Body of pancreas (tissue), 4 donors: ENCODE results near the gene CIAO2B. TPM values are rescaled to one million over a fixed set of nuclear protein-coding genes. Genes with fewer than 3 reads are reported as not detected.

Experiments
- ATAC-seq: fragments of 150-250 bp; one replicate; pipeline ENCODE4 v1.9.1; 2016
- DNase-seq, 4 donors: peaks; one replicate each; pipeline ENCODE4 v3.0.0-alpha.2; 2019
- H3K27ac ChIP-seq, 4 donors: fragments of 200-600 bp; sonication (generic); 1 replicate in 3 of 4; 2 replicates in 1 of 4; pipeline versions ENCODE4 v1.5.1 to v1.6.1; 2016 to 2019; ENCODE audit warnings: mild to moderate bottlenecking in 1 of 4, mixed read lengths in 1 of 4, moderate library complexity in 1 of 4
- H3K27me3 ChIP-seq, 2 donors: fragments of 200-600 bp; sonication (generic); one replicate each; pipeline ENCODE4 v1.6.0; 2016; ENCODE audit warnings: mild to moderate bottlenecking in 1 of 2
- H3K36me3 ChIP-seq, 2 donors: fragments of 200-600 bp; sonication (generic); replicated peaks in 1 of 2; 2 replicates each; pipeline ENCODE4 v1.5.1; 2016; ENCODE audit warnings: low read depth in 2 of 2; ENCODE audit not compliant: insufficient read depth in 1 of 2
- H3K4me1 ChIP-seq: fragments of 200-600 bp; sonication (generic); one replicate; pipeline ENCODE4 v1.6.0; 2016
- H3K4me3 ChIP-seq, 2 donors: fragments of 200-600 bp; sonication (generic); 1 replicate in 1 of 2; 2 replicates in 1 of 2; pipeline ENCODE4 v1.5.1; 2016 to 2019
- H3K9me3 ChIP-seq, 3 donors: fragments of 200-600 bp; sonication (generic); 1 replicate in 2 of 3; 2 replicates in 1 of 3; pipeline ENCODE4 v1.5.1; 2016
- CTCF ChIP-seq, 7 experiments: fragments of 450-650 bp in 4 of 7; fragments of 200-600 bp in 3 of 7; sonication (generic) in 3 of 7; IDR thresholded peaks; one replicate each; pipeline ENCODE4 v1.5.1; 2016 to 2019; ENCODE audit warnings: antibody characterized with exemption in 7 of 7
- POLR2A ChIP-seq, 3 donors: fragments of 450-650 bp; IDR thresholded peaks; one replicate each; pipeline ENCODE4 v1.6.1; 2016; ENCODE audit warnings: antibody characterized with exemption in 3 of 3, mild to moderate bottlenecking in 2 of 3
- WGBS, 2 donors: methylation state at CpG; one replicate each; pipeline ENCODE4 v1.1.5; 2017; 5-methylcytosine and 5-hydroxymethylcytosine counted together
- intact Hi-C: fragments of 100-400 bp; cut with DNase I; formaldehyde crosslinking; loops from one replicate; pipeline ENCODE4 v1.15.1; 2023
- total RNA-seq, 2 donors: library from RNA; depleted of rRNA; stranded (reverse); fragments of >200 nt; gene quantifications; one replicate each; pipeline ENCODE4 v1.1.0, GENCODE V29; 2016

Gene CIAO2B
- total RNA-seq, 2 donors from 2014 or later, result 7.6 to 15.3 TPM

- H3K36me3 ChIP-seq, result no peaks in the 10 kb centered on the region
- H3K27ac ChIP-seq, result no peak overlapping the region
- no peak overlapping the region for H3K4me3 ChIP-seq
- intact Hi-C loops, result no loop called here
- 65 to 76% methylated on average over 4 of the region's 4 CpGs for WGBS, 2 donors
- no peaks in the 10 kb centered on the region for H3K4me1 ChIP-seq
- H3K9me3 ChIP-seq, result no peaks in the 10 kb centered on the region
- TF ChIP-seq POLR2A (IDR thresholded peaks at IDR 0.05) (no peak), CTCF (IDR thresholded peaks at IDR 0.05) (no peak)
- DNase-seq (no peak), ATAC-seq (no peak)
- H3K27me3 ChIP-seq, result no peaks in the 10 kb centered on the region
Measured at GRCh38 chr16:66913711-66914110, 20.5 kb downstream of the CIAO2B start.

- Histone ChIP-seq H3K27me3 (no peaks in the 10 kb centered on the region), H3K36me3 (no peaks in the 10 kb centered on the region), H3K4me1 (no peaks in the 10 kb centered on the region), H3K4me3 (no peak overlapping the region), H3K9me3 (no peaks in the 10 kb centered on the region), H3K27ac (no peak overlapping the region)
- DNase-seq, result no peak
- intact Hi-C loops, result no loop called here
- no peak for ATAC-seq
- WGBS, 2 donors, result 40 to 43% methylated on average over 7 to 10 of the region's 10 CpGs
- TF ChIP-seq CTCF (IDR thresholded peaks at IDR 0.05) (no peak), POLR2A (IDR thresholded peaks at IDR 0.05) (no peak)
Measured at GRCh38 chr16:66913081-66913480, 21.1 kb downstream of the CIAO2B start.

GRCh38 chr16:66911801-66912200 lies 22.4 kb downstream of the CIAO2B start:
- Histone ChIP-seq H3K27me3 (no peaks in the 10 kb centered on the region), H3K4me1 (no peaks in the 10 kb centered on the region), H3K9me3 (no peaks in the 10 kb centered on the region), H3K36me3 (no peaks in the 10 kb centered on the region), H3K4me3 (no peak overlapping the region), H3K27ac (no peak overlapping the region)
- no peak for DNase-seq
- WGBS, 2 donors, result 84% methylated on average over 8 of the region's 8 CpGs; no CpG with 5 or more reads in 1 of the 2 donors
- no peak for ATAC-seq
- TF ChIP-seq POLR2A (IDR thresholded peaks at IDR 0.05) (no peak), CTCF (IDR thresholded peaks at IDR 0.05) (no peak)
- intact Hi-C loops, result no loop called here

GRCh38 chr16:66911112-66911511 lies 23.1 kb downstream of the CIAO2B start:
- ATAC-seq (no peak), DNase-seq (no peak)
- Histone ChIP-seq H3K27ac (no peak overlapping the region), H3K4me1 (no peaks in the 10 kb centered on the region), H3K9me3 (no peaks in the 10 kb centered on the region), H3K36me3 (no peaks in the 10 kb centered on the region), H3K4me3 (no peak overlapping the region), H3K27me3 (no peaks in the 10 kb centered on the region)
- TF ChIP-seq CTCF (IDR thresholded peaks at IDR 0.05) (no peak), POLR2A (IDR thresholded peaks at IDR 0.05) (no peak)
- intact Hi-C loops, result no loop called here
- 80% methylated on average over 5 of the region's 5 CpGs; no CpG with 5 or more reads in 1 of the 2 donors for WGBS, 2 donors

DNA sequence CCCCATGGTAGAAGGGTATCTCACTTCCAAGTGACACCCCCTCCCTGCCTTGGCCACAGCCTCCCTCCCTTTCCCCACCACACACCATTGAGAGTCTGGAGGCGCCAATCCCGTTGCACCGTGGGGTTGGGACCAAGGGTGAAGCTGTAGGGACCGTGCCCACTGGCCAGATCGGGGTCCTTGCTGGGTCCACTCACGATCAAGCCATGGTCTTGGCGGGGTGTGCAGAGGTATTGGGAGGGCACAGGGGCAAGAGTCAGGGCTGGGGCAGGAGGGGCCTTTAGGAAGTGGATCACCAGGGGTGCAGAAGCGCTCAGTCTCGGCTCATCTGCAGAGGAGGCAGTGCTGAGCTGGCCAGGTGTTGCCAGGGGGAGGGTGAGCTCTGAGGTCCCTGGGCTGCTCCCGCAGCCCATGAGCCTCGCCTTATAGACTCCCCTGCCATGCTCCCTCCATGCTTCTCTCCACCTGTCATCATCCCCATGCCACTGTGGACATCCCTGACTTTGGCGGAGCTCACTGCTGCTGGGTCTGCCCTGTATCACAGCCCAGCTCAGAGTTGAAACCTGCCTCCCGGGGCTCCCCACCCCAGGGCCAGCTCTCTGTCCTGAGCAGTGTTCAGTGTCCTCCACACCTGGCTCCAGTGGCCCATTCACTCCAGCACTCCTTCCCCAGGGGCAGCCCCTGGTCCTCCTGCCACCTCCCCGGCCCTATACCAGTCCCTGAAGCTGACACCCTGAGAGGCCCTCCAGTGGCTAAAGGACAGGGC lies 23.8 kb downstream of the CIAO2B start:
- ATAC-seq (no peak), DNase-seq (no peak)
- no peak overlapping the region for H3K27ac ChIP-seq
- WGBS, 2 donors, result 64 to 78% methylated on average over 10 to 14 of the region's 14 CpGs
- TF ChIP-seq POLR2A (IDR thresholded peaks at IDR 0.05) (no peak), CTCF (IDR thresholded peaks at IDR 0.05) (no peak)
- no peak overlapping the region for H3K4me3 ChIP-seq
- peaks cover 7% of the 10 kb centered on the region for H3K4me1 ChIP-seq
- intact Hi-C loops, result no loop called here
- no peaks in the 10 kb centered on the region for H3K9me3 ChIP-seq
- no peaks in the 10 kb centered on the region for H3K36me3 ChIP-seq
- no peaks in the 10 kb centered on the region for H3K27me3 ChIP-seq
